ENCODE data around the gene FGF12.

GRCh38 chr3:192296845-192297244 lies 430.5 kb downstream of the FGF12 start:
- TF ChIP-seq REST (IDR thresholded peaks at IDR 0.05; ENCODE audit: insufficient read depth in 1 of 2, low read depth in 2 of 2, low read length in 2 of 2) (no peak), POLR2AphosphoS5 (IDR thresholded peaks at IDR 0.05; ENCODE audit: low read depth, low read length) (no peak), SIN3A (IDR thresholded peaks at IDR 0.05; ENCODE audit: borderline replicate concordance, insufficient read depth, low read length) (no peak), TAF1 (IDR thresholded peaks at IDR 0.05; ENCODE audit: borderline replicate concordance, insufficient read depth, low read length) (no peak), FOXP2 (optimal IDR thresholded peaks at IDR 0.05; ENCODE audit: borderline replicate concordance, extremely low read depth, extremely low read length, insufficient read depth) (no peak)
